Vagina (tissue), 2 donors: ENCODE measurements around the gene TMEM38B.

Source experiments
- POLR2AphosphoS5 ChIP-seq, 2 donors: sonication (generic); formaldehyde crosslinking; IDR thresholded peaks; one replicate each; pipeline ENCODE4 v1.9.0; 2017; ENCODE audit warnings: antibody characterized with exemption in 2 of 2, mild to moderate bottlenecking in 2 of 2, low read depth in 1 of 2; ENCODE audit not compliant: insufficient read depth in 1 of 2
- TF ChIP-seq, protein P1 (sequence below), 3 experiments: fragments of 450-650 bp in 2 of 3; fragments of 200-600 bp in 1 of 3; sonication (generic) in 1 of 3; IDR thresholded peaks; one replicate each; pipeline ENCODE4 v1.5.1; 2017 to 2019; ENCODE audit warnings: antibody characterized with exemption in 3 of 3, mild to moderate bottlenecking in 2 of 3, moderate library complexity in 2 of 3

DNA sequence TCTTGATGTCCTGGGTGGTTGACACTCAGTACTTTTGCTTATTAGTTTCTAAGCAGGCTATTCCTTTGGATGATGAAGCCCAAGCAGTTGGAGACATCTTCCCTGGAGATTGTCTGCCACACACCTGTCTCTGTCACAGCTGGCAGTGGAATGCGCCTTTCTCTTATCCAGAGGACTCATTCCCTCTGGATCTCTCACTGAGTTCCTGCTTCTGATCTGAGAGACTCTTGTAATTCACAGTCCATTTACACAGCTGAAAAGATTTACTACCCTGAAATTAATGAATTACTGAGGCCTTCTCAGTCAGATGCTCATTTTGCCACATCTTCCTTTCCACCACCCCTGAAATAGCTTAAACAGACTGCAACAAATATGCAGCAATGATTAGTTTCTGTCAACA is 16.2 kb upstream of the TMEM38B start:
- TF ChIP-seq, protein P1, sequence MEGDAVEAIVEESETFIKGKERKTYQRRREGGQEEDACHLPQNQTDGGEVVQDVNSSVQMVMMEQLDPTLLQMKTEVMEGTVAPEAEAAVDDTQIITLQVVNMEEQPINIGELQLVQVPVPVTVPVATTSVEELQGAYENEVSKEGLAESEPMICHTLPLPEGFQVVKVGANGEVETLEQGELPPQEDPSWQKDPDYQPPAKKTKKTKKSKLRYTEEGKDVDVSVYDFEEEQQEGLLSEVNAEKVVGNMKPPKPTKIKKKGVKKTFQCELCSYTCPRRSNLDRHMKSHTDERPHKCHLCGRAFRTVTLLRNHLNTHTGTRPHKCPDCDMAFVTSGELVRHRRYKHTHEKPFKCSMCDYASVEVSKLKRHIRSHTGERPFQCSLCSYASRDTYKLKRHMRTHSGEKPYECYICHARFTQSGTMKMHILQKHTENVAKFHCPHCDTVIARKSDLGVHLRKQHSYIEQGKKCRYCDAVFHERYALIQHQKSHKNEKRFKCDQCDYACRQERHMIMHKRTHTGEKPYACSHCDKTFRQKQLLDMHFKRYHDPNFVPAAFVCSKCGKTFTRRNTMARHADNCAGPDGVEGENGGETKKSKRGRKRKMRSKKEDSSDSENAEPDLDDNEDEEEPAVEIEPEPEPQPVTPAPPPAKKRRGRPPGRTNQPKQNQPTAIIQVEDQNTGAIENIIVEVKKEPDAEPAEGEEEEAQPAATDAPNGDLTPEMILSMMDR (IDR thresholded peaks at IDR 0.05), result no peak
- no peak for TF ChIP-seq POLR2AphosphoS5 (IDR thresholded peaks at IDR 0.05; ENCODE audit: insufficient read depth in 1 of 2, low read depth in 1 of 2)
